Gastroesophageal sphincter (tissue), 4 donors: ENCODE data around the gene THAP6. TPM values are rescaled to one million over a fixed set of nuclear protein-coding genes. Genes with fewer than 3 reads are reported as not detected.
A peak's percentile ranks its signal among the peaks of the same experiment; 100 is the strongest.
"Not testable (repeated sequence)": the region's sequence is repeated elsewhere in the genome, so short reads cannot be mapped to it uniquely, and the experiment has no call there.

ENCODE experiments used
- ATAC-seq: fragments of 150-250 bp; one replicate; pipeline ENCODE4 v1.9.1; 2016; ENCODE audit warnings: mild to moderate bottlenecking, moderate library complexity
- H3K27ac ChIP-seq, 4 donors: fragments of 200-600 bp; sonication (generic) in 3 of 4; 1 replicate in 3 of 4; 2 replicates in 1 of 4; pipeline ENCODE4 v1.5.1; 2016 to 2019
- H3K27me3 ChIP-seq: fragments of 200-600 bp; sonication (generic); one replicate; pipeline ENCODE4 v1.5.1; 2019
- H3K36me3 ChIP-seq, 2 donors: fragments of 200-600 bp; sonication (generic); one replicate each; pipeline ENCODE4 v1.5.1; 2019; ENCODE audit warnings: control low read depth in 1 of 2
- H3K4me1 ChIP-seq, 3 donors: fragments of 200-600 bp; sonication (generic); 1 replicate in 2 of 3; 2 replicates in 1 of 3; pipeline ENCODE4 v1.5.1; 2016 to 2019; ENCODE audit warnings: control low read depth in 2 of 3
- H3K4me3 ChIP-seq, 2 donors: fragments of 200-600 bp; sonication (generic); one replicate each; pipeline ENCODE4 v1.5.1; 2019; ENCODE audit warnings: mild to moderate bottlenecking in 1 of 2, moderate library complexity in 1 of 2
- H3K9me3 ChIP-seq, 3 donors: fragments of 200-600 bp; sonication (generic); one replicate each; pipeline ENCODE4 v1.5.1; 2017 to 2019; ENCODE audit warnings: control low read depth in 2 of 3
- CTCF ChIP-seq, 4 experiments: fragments of 200-600 bp in 2 of 4; fragments of 450-650 bp in 2 of 4; sonication (generic) in 1 of 4; IDR thresholded peaks; one replicate each; pipeline ENCODE4 v1.5.1; 2017 to 2019; ENCODE audit warnings: antibody characterized with exemption in 4 of 4, mild to moderate bottlenecking in 2 of 4, moderate library complexity in 2 of 4
- EP300 ChIP-seq: sonication (generic); formaldehyde crosslinking; IDR thresholded peaks from one replicate; pipeline ENCODE4 v1.6.1; 2017; ENCODE audit warnings: antibody characterized with exemption, mild to moderate bottlenecking
- POLR2A ChIP-seq, 2 donors: fragments of 450-650 bp; IDR thresholded peaks; one replicate each; pipeline ENCODE4 v1.6.1; 2017; ENCODE audit warnings: antibody characterized with exemption in 2 of 2, mild to moderate bottlenecking in 2 of 2, moderate library complexity in 1 of 2
- POLR2AphosphoS5 ChIP-seq: sonication (generic); formaldehyde crosslinking; IDR thresholded peaks from one replicate; pipeline ENCODE4 v1.6.1; 2017; ENCODE audit warnings: antibody characterized with exemption
- WGBS, 2 donors: methylation state at CpG; one replicate each; pipeline ENCODE4 v1.1.5; 2018; ENCODE audit warnings: low coverage in 1 of 2; 5-methylcytosine and 5-hydroxymethylcytosine counted together
- total RNA-seq, 4 donors: library from RNA; depleted of rRNA; stranded (reverse); fragments of >200 nt; gene quantifications; one replicate each; pipeline ENCODE4 v1.1.0, GENCODE V29; 2016

THAP6 gene
- total RNA-seq, 4 donors from 2014 or later, result 8.8 to 37.8 (median 16.2) TPM

- 66 to 71% methylated on average over 3 of the region's 3 CpGs for WGBS, 2 donors
- peaks cover 14 to 62% (median 18%) of the 10 kb centered on the region in 3 donors for H3K4me1 ChIP-seq
- TF ChIP-seq POLR2A (IDR thresholded peaks at IDR 0.05) (no peak), CTCF (IDR thresholded peaks at IDR 0.05) (no peak)
- no peaks in the 10 kb centered on the region for H3K9me3 ChIP-seq
- no peak for ATAC-seq
- H3K4me3 ChIP-seq, result peak overlapping the region in 1 of 2 donors; percentile 69
- H3K27me3 ChIP-seq, result no peaks in the 10 kb centered on the region
- H3K27ac ChIP-seq, result peak overlapping the region in 3 of 4 donors; percentile 93 to 99 (median 97)
- peaks cover 0 to 15% of the 10 kb centered on the region in 2 donors for H3K36me3 ChIP-seq
Measured at GRCh38 chr4:75511841-75512240, 2.4 kb upstream of the THAP6 start.

- peak overlapping the region in 3 of 4 donors; percentile 93 to 99 (median 97) for H3K27ac ChIP-seq
- H3K27me3 ChIP-seq, result no peaks in the 10 kb centered on the region
- peak overlapping the region; percentile 63 to 69 for H3K4me3 ChIP-seq
- 49 to 58% methylated on average over 6 of the region's 6 CpGs for WGBS, 2 donors
- no peak for ATAC-seq
- H3K4me1 ChIP-seq, result peaks cover 14 to 68% (median 18%) of the 10 kb centered on the region in 3 donors
- TF ChIP-seq EP300, result no peak
- H3K9me3 ChIP-seq, result no peaks in the 10 kb centered on the region
- H3K36me3 ChIP-seq, result peaks cover 0 to 17% of the 10 kb centered on the region in 2 donors
Measured at GRCh38 chr4:75512386-75513211, 1.7 kb upstream of the THAP6 start.

GRCh38 chr4:75513526-75514130, 645 bp upstream of the THAP6 start:
- H3K4me3 ChIP-seq, result peak overlapping the region; percentile 63 to 69
- H3K9me3 ChIP-seq, result no peaks in the 10 kb centered on the region
- 0 to 2% methylated on average over 11 to 12 of the region's 12 CpGs for WGBS, 2 donors
- H3K27ac ChIP-seq, result peak overlapping the region; percentile 64 to 99 (median 95)
- H3K4me1 ChIP-seq, result peaks cover 14 to 71% (median 18%) of the 10 kb centered on the region in 3 donors
- H3K27me3 ChIP-seq, result no peaks in the 10 kb centered on the region
- no peak for ATAC-seq
- peaks cover 0 to 19% of the 10 kb centered on the region in 2 donors for H3K36me3 ChIP-seq
- no peak for TF ChIP-seq CTCF (IDR thresholded peaks at IDR 0.05)
- no peak for TF ChIP-seq EP300
- no peak for TF ChIP-seq POLR2A (IDR thresholded peaks at IDR 0.05)
- no peak for TF ChIP-seq POLR2AphosphoS5

GRCh38 chr4:75514949-75515612, 808 bp downstream of the THAP6 start:
- H3K27me3 ChIP-seq, result no peaks in the 10 kb centered on the region
- peak overlapping the region; percentile 64 to 99 (median 95) for H3K27ac ChIP-seq
- TF ChIP-seq EP300 (no peak), POLR2A (IDR thresholded peaks at IDR 0.05) (no peak), POLR2AphosphoS5 (no peak), CTCF (IDR thresholded peaks at IDR 0.05) (no peak)
- no peak for ATAC-seq
- no peaks in the 10 kb centered on the region for H3K9me3 ChIP-seq
- WGBS, 2 donors, result 42 to 45% methylated on average over 9 of the region's 9 CpGs
- H3K4me3 ChIP-seq, result peak overlapping the region; percentile 63 to 69
- H3K4me1 ChIP-seq, result peaks cover 14 to 60% (median 18%) of the 10 kb centered on the region in 3 donors
- H3K36me3 ChIP-seq, result peaks cover 0 to 22% of the 10 kb centered on the region in 2 donors

- 100% methylated on average over 1 of the region's 1 CpG for WGBS, 2 donors
- Histone ChIP-seq H3K27ac (peak overlapping the region in 1 of 4 donors; percentile 29), H3K27me3 (no peaks in the 10 kb centered on the region), H3K36me3 (peaks cover 0 to 22% of the 10 kb centered on the region in 2 donors), H3K4me1 (peaks cover 14 to 49% (median 18%) of the 10 kb centered on the region in 3 donors), H3K9me3 (no peaks in the 10 kb centered on the region), H3K4me3 (no peak overlapping the region)
- no peak for ATAC-seq
- TF ChIP-seq CTCF (IDR thresholded peaks at IDR 0.05) (no peak), EP300 (no peak)
Measured at GRCh38 chr4:75516144-75516543, 1.9 kb downstream of the THAP6 start.

- ATAC-seq, H3K27ac ChIP-seq, H3K9me3 ChIP-seq, H3K4me3 ChIP-seq, H3K27me3 ChIP-seq: not testable (repeated sequence)
- WGBS, 2 donors, result no CpG with 5 or more reads among the region's 7 CpGs
- Histone ChIP-seq H3K4me1 (peaks cover 3 to 26% (median 8%) of the 10 kb centered on the region in 3 donors), H3K36me3 (peaks cover 0 to 50% of the 10 kb centered on the region in 2 donors)
Measured at GRCh38 chr4:75519452-75519851, 5.2 kb downstream of the THAP6 start.
